ENCODE results near the gene BACH2.

GRCh38 chr6:90249034-90249433, 47.6 kb downstream of the BACH2 start:
- TF ChIP-seq EP300 (IDR thresholded peaks at IDR 0.05) (no peak), CTCF (IDR thresholded peaks at IDR 0.05) (no peak), JUN (IDR thresholded peaks at IDR 0.05) (no peak), NR3C1 (IDR thresholded peaks at IDR 0.05) (no peak), HOXB13 (CRISPR knock-in tag; IDR thresholded peaks at IDR 0.05; ENCODE audit: low read depth) (no peak), SREBF2 (IDR thresholded peaks at IDR 0.05) (no peak), CHD4 (IDR thresholded peaks at IDR 0.05; ENCODE audit: borderline replicate concordance) (no peak), RCOR1 (IDR thresholded peaks at IDR 0.05; ENCODE audit: low read depth, low read length) (no peak), POLR2AphosphoS2 (conservative IDR thresholded peaks at IDR 0.05; ENCODE audit: low read length) (no peak), POLR2A (IDR thresholded peaks at IDR 0.05; ENCODE audit: low read length) (no peak)
